HG02610 (cell line): ENCODE results near the gene EPSTI1.
"Not testable (repeated sequence)": the region's sequence is repeated elsewhere in the genome, so short reads cannot be mapped to it uniquely, and the experiment has no call there.

Experiments
- ATAC-seq: cut with Tn5 transposase; IDR thresholded peaks from one replicate; pipeline ENCODE4 v1.9.1; 2021; ENCODE audit warnings: mild to moderate bottlenecking, moderate library complexity; ENCODE audit not compliant: unreplicated experiment

EPSTI1 gene

GRCh38 chr13:43006893-43007631, 15.0 kb upstream of the EPSTI1 start:
- ATAC-seq = no peak

GRCh38 chr13:43005460-43006236, 13.6 kb upstream of the EPSTI1 start:
- no peak for ATAC-seq

GRCh38 chr13:43003729-43004128, 11.7 kb upstream of the EPSTI1 start:
- no peak for ATAC-seq

DNA sequence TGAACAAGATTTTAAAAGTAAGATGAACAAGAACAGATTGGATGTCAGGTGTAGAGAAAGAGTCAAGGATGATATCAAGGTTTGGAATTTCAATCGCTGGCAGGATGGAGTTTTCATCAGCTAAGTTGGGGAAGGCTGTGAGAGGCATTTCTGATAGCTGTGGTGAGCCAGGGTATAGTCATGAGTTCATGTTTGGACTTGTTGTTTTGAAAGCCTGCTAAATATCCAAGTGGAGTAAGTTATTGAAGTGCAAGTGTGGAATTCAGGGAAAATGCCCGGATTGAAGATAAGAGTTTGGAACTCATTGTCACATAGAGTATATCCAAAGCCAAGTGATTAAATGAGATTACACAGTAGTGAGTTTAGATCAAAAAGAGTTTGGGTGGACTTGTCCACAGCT, 11.0 kb upstream of the EPSTI1 start:
- no peak for ATAC-seq

DNA sequence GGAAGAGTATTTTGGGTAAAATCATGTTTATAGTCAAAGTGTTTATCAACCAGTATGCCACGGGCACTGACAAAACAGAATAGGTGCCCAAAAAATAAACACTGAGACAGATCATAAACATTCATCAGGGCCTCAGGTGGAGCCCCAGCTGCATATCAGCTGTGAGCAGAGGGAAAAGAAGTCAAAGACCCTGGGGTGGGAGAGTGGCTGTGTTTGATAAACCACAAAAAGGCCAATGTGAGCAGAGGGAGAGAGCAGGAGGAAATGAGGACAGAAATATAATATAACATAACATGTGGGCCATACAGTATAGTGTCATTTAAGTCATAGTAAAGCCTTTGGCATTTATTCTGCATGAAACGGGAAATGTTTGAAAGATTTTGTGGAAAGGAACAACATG, 10.0 kb upstream of the EPSTI1 start:
- no peak for ATAC-seq

- no peak for ATAC-seq
Measured at GRCh38 chr13:43000676-43001075, 8.6 kb upstream of the EPSTI1 start.

DNA sequence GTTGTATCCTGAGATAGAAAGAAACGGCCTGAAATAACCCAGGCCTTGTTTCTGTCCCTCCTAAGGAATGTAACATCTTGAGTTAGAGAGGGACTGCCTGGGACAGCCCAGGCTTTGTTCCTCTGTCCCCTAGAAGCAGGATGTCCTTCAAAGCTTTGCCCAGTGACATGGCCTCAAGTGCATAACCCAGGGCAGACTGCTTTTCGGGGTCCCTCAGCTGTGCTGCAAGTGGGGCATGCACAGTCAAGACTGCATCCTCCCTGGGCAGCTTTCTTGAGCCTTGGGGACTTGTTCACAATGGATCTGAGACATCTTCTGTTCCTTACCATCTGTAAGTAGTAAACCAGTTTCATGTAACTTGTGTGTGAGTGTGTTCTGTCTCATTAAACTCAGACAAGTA, 7.5 kb upstream of the EPSTI1 start:
- no peak for ATAC-seq

DNA sequence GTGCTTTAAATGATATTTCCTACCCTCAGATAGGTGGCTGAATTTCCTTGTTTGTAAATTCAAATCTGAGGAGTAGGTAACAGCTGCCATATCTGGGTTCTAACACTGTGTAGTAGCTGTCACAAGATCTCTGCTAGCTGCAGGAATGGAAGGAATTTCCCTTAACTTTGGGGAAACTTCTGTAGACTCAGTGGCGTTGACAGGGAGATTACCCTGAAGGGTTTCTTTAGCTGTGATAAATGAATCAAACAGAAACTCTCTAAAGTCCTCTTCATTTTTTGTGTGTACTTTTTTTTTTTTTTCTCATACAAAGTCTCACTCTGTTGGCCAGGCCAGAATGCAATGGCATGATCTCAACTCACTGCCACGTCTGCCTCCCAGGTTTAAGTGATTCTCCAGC, 5.3 kb upstream of the EPSTI1 start:
- peak; percentile 76 for ATAC-seq

DNA sequence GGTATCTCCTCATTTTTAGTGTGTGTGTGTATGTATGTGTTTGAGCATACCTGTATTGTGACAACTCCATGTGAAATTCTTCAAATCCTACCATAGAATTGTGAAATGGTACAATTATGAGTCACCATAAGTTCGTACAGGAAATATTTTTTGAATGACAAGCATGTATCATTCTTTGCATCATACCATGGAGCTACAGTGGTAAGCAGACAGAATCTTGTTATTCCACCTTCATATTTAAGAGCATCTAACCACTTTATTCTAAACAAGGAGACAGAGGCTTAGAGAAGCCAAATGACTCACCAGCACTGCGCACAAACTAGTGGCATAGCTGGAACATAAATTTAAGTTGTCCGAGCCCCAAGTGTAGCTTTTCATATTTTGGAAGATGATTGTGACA, 4.5 kb upstream of the EPSTI1 start:
- ATAC-seq = peak; percentile 28

GRCh38 chr13:42994878-42995277, 2.8 kb upstream of the EPSTI1 start:
- ATAC-seq = no peak

GRCh38 chr13:42992764-42993122, 702 bp upstream of the EPSTI1 start:
- ATAC-seq = peak; percentile 5

DNA sequence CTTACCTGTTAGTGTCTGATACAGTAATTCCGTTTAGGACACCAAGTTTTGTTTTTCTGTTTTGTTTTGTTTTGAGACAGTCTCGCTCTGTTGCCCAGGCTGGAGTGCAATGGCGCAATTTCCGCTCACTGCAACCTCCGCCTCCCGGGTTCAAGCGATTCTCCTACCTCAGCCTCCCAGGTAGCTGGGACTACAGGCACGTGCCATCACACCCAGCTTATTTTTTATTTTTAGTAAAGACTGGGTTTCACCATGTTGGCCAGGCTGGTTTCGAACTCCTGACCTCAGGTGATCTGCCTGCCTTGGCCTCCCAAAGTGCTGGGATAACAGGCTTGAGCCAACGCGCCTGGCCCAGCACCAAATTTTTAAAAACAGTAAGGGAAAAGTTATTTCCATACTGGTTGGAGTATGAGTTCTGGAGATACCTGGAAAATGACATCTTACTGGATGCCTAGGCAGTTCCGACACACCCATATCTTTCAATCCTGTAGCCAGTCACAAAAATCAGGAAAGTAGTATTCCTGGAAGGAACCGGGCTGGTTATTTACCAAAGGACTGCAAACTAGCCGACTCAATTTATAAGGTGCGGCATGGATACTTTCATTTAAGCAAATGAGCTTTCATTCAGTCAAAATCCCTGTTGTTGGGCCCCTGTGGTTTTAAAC, 676 bp downstream of the EPSTI1 start:
- not testable (repeated sequence) for ATAC-seq

DNA sequence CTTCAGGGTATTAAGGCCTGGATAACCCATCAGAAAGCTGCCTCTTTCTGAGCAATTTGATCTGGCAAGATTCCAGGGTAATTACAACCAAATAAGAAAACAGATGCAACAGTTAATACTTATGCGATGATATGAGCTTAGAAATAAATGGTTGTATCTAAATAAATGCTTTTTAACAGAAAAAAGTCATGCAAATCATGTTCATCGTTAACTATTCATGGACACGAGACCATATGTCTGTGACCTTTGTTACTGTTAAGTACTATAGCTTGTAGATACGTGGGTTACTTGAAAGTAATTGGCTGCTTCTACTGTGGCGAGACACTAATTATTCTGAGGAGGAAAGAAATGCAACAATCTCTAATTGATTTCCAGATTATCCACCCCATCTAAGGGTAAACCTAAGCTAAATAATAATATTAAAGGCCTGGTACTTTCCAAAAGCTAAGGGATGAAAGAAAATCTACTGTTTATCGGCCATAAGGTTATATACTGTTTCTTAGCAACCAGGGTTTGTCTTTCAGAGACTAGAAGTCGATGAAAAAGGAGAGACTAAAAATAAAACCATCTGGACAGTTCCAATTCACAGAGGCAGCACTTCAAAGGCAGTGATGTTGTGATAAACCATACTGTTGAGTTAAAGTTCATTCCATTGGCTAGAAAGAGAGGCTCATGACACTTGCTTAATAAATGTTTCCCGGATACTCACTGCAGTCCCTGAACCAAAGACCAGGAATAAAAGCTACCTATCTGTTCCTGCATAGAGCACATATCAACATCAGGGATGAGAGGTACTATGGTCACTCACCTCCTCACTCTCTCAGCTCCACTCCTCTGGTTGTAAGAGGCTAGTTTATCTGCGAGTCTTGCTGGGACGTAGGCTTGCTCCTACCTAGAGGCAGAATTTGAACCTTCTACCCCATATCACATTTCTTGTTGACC, 1.5 kb downstream of the EPSTI1 start:
- ATAC-seq = no peak

DNA sequence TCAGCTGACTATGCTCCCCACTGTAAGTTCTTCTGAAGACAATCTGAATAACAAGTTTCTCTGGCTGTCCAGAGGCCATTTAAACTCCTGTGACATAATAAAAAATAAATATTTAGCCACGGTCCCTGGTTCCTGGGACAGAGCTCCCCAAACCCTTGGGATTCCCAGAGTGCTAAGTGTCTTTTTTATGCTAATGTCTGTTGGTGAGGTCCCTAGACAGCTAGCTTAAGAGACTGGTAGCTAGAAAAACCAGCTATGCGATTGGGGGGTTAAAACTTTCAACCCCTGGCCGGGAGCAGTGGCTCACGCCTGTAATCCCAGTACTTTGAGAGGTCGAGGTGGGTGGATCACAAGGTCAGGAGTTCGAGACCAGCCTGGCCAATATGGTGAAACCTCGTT, 5.9 kb downstream of the EPSTI1 start:
- no peak for ATAC-seq

- no peak for ATAC-seq
Measured at GRCh38 chr13:42985312-42986175, 6.5 kb downstream of the EPSTI1 start.

DNA sequence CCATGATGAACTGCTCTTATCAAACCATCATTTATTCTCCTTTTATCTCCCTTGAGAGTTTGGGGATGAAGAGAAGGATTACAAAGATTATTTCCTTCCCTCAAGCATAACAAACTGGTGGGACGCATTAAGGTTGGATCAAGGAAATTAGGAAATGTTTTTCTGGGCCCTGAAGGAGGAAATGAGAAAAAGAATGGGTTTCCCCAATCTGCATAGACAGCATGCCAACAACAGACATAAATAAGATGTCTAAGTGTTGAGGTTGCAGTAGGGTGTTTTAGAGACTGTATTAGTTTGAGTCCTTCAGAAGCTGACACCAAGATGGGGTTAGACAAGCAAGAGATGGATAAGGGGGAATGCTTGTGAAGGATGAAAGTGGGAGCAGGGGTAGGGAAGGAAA, 7.3 kb downstream of the EPSTI1 start:
- peak; percentile 55 for ATAC-seq

DNA sequence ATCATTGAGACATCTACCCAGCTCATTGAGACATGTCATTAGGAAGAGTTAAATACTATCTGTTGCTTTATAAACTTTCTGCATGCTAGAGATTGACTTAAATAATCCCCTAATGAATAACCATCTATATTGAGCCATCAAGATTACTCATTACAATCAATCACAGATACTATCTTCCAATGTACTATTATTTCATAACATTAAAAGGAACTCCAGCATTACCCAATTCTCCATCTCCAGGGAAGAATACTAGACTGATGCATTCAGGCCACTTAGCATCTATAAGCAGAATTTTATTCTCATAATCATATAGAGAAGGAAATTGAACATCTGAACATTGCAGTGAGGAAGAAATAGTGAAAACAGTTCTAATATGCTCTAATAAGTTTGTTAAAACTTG, 8.0 kb downstream of the EPSTI1 start:
- ATAC-seq = no peak

DNA sequence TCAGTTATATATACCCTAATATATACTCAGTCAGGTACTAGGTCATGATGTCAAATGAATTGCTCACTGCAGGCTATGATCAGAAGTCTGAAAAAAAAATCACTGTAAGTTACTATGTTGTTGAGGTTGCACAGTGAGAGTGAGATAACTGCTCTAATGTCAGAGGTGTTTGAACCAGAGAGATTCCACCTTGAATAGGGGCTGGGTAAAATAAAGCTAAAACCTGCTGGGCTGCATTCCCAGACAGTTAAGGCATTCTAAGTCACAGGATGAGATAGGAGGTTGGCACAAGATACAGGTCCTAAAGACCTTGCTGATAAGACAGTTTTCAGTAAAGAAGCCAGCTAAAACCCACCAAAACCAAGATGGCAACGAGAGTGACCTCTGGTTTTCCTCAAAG, 10.2 kb downstream of the EPSTI1 start:
- no peak for ATAC-seq

DNA sequence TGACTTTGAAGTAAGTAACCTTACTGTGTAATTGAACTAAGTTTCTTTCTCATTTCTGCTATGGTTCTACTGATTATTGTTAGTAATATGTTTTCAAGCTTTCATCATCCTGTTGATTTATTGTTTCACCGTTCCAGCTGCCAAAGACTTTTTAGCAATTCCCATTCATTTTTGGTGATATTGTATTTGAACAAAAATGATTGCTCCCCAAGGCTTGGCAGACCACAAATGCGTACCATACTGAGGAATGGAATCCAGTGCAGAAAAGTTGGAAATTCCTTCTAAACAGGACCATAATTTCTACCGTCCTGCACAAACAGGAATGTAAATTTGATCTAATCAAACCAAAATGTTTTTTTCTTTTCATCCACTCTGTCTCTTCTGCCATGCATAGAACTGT, 10.7 kb downstream of the EPSTI1 start:
- no peak for ATAC-seq

- peak; percentile 83 for ATAC-seq
Measured at GRCh38 chr13:42977219-42977659, 14.8 kb downstream of the EPSTI1 start.
